ENCODE data around the gene KRT79.
A peak's percentile ranks its signal among the peaks of the same experiment; 100 is the strongest.

Gene KRT79

DNA sequence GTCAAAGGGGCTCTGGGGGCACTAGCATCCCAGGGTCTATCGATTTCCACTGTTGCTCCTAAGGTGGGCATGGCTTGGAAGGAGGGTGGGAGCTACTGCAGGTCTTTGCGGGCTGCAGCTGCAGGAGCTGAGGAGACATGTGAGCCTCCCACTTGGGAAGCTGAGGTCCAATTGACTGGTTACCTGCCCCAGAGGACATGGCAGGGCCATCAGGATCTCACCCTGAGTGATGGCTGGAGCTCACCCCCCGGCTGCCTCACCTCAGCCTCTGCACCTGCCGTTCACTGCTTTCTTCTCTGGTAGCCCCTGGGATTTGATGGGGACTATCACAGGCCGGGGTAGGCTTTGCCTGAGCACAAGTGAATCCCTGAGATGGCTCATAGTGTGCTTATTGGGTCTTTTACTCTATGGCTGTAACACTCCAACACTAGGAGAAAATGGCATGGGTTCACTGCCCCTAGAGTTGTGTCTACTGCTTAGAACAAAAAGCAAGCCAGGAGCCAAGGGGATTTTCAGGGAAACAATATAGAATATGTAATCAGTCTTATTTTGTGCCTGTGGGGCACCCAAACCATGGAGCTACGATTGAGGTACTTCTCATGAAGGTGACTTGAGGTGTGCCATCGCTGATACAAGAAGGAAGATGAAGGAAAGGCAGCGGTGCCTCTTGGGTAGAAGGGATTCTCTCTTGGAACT is 17.0 kb downstream of the KRT79 start:
- Mint-ChIP-seq H3K36me3 (ENCODE audit: low read depth) (no peaks in the 10 kb centered on the region), H3K9me3 (no peaks in the 10 kb centered on the region), H3K27ac (no peak overlapping the region), H3K27me3 (ENCODE audit: low read depth, poor library complexity) (peaks cover 21% of the 10 kb centered on the region), H3K4me1 (peaks cover 31% of the 10 kb centered on the region), H3K4me3 (no peak overlapping the region)
- no peak for DNase-seq
- no peak for TF ChIP-seq CTCF (IDR thresholded peaks at IDR 0.05)

DNA sequence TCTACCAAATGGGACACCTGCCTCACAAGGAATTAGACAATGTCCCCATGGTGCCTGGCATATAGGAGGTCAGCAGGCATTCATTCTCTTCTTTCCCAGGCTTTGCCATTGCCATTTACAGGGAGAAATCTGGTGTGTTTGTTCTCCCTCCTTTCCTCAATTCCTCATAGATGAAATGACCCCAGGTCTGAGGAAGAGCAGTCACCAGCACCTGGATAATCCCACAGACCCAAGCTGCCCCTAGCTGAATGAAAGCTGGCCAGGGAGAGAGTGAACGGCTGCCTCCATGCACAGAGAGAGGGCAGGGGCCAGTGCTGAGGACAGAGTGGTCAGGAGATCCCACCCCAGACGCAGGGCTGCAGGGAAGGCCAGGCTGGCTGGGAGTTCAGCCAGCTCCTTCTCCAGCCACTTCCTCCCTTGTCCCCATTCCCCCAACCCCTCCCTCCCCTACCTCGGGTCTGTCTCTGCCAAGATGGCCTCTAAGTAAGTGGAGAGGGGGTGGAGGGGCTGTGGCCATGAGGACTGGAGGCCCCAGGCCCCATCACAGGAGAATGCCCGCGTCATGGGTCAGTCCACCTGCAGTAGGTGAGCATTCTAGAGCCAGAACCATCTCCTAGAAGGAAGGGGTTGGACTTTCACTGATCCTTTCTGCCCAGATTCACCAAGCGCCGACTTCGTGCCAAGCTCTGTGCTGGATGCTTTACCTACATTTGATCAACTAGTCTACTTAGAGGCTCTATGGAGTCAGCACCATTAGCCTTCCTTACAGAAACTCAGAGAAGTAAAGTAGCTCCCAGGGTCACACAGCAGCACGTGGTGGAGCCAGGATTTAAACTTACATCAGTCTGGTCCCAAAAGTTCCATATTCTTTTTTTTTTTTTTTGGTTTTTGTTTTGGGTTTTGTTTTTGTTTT is 18.2 kb downstream of the KRT79 start:
- no peak overlapping the region for H3K4me3 Mint-ChIP-seq
- peaks cover 15% of the 10 kb centered on the region for H3K27me3 Mint-ChIP-seq (ENCODE audit: low read depth, poor library complexity)
- no peak for TF ChIP-seq CTCF (IDR thresholded peaks at IDR 0.05)
- peaks cover 19% of the 10 kb centered on the region for H3K4me1 Mint-ChIP-seq
- no peaks in the 10 kb centered on the region for H3K36me3 Mint-ChIP-seq (ENCODE audit: low read depth)
- no peaks in the 10 kb centered on the region for H3K9me3 Mint-ChIP-seq
- H3K27ac Mint-ChIP-seq = no peak overlapping the region
- no peak for DNase-seq

GRCh38 chr12:52815161-52815560 is 18.9 kb downstream of the KRT79 start:
- TF ChIP-seq CTCF (IDR thresholded peaks at IDR 0.05) = no peak
- no peak for DNase-seq
- H3K4me1 Mint-ChIP-seq = peaks cover 11% of the 10 kb centered on the region
- no peak overlapping the region for H3K27ac Mint-ChIP-seq
- no peak overlapping the region for H3K4me3 Mint-ChIP-seq
- no peaks in the 10 kb centered on the region for H3K9me3 Mint-ChIP-seq
- no peaks in the 10 kb centered on the region for H3K36me3 Mint-ChIP-seq (ENCODE audit: low read depth)
- H3K27me3 Mint-ChIP-seq (ENCODE audit: low read depth, poor library complexity) = peaks cover 15% of the 10 kb centered on the region

DNA sequence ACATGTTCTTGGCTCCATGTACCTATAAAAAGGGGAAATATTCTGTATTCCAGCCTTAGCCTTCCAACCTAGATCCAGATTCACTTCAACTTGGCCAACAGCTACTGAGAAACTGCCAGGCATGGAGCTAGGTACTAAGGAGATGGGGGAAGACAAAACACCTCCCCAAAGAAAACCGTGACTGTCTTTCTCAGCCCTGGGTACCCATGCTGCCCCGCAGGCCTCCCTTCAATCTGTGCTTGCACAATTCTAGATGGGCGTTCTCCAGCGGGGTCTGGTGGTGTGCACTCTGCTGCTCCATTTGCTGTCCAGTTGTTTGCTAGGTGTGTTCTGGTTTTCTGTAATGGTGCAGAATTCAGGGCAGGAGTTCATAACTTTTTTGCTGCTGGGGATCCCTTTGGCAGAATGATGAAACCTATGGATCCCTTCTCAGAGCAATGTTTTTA is 19.4 kb downstream of the KRT79 start:
- Mint-ChIP-seq H3K27ac (no peak overlapping the region), H3K27me3 (ENCODE audit: low read depth, poor library complexity) (peaks cover 15% of the 10 kb centered on the region), H3K36me3 (ENCODE audit: low read depth) (no peaks in the 10 kb centered on the region), H3K4me3 (no peak overlapping the region), H3K4me1 (peaks cover 9% of the 10 kb centered on the region), H3K9me3 (no peaks in the 10 kb centered on the region)
- TF ChIP-seq CTCF (IDR thresholded peaks at IDR 0.05) = no peak
- no peak for DNase-seq

DNA sequence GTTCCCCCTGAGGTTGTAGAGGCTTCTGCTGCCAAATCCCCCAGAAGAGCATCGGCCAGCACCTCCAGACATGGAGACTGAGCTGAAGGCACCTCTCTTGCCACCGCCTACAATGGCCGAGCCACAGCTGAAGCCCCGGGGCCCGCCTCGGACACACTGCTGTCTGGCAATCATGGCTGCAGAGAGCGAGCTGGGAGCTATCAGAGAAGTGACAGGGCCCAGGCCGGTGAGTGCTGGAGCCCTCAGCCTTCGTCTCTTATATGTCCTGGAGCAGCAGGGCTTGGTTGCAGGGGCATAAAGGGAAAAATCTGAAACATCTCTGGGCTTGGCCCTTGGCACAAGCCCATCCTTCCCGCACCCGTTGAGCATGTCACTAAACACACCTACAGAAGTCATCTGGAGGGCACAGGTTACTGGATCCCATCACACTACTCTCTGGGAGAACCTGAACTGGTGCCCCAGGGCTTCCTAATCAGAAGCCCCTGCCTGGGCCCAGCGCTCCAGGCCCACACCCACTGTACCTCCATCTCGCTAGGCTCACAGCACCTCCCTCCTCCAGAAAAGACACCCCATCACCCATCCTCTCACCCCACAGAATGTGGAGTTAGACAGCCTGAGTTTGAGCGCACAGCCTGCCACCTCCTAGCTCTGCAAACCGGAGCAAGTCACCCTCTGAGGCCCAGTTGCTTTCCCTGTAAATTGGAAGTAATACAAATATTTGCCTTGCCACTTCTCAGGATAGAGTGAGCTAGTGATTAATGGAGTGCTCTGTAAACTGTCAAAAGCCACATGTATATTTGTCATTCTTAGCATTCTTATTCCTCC is 20.0 kb downstream of the KRT79 start, which contains the start of gene KRT4:
TSS of gene KRT4 (minus strand) at position 232 of the 825 bp plus-strand sequence. CDS start at position 174, 58 bp downstream.
- DNase-seq = no peak
- Mint-ChIP-seq H3K27ac (peak within 1 kb of the TSS; percentile 44), H3K9me3 (no peaks in the 10 kb centered on the region), H3K4me1 (peaks cover 9% of the 10 kb centered on the region), H3K27me3 (ENCODE audit: low read depth, poor library complexity) (peaks cover 13% of the 10 kb centered on the region), H3K4me3 (no peak within 1 kb of the TSS), H3K36me3 (ENCODE audit: low read depth) (no peaks in the 10 kb centered on the region)
- TF ChIP-seq CTCF (IDR thresholded peaks at IDR 0.05) = no peak
